Measurements from ENCODE around the gene ARNT2.

ARNT2 gene

DNA sequence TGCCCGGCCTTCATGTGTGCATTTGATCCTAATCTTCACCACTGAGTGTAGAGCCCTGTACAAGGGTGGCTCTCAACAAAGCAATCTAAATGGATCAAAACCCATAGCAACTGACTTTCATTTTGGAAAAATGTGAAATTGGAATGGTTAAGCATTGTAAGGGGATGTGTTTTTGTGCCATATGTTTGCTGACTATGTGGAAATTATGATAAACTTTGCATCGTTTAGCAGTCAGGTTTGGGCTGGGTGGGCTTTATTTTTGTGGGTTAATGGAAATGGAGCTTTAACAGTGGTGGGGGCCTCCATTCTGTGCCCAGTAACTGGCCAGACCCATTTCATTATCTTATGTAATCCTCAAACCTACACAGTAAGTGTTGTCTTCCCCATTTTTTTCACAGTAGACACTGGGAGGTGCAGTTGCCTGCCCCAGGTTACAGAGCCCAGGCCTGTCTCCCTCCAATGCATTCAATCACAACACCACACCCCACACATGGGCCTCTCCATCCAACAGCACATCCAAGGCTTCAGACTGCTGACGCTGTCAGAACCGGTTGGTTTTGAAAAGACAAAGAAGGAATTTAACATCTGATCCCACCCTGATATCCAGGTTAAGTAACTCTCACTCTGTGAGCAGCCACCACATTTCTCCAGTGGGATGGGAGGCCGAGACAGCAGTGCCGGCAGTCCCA, 154.6 kb downstream of the ARNT2 start:
- TF ChIP-seq, protein P1, sequence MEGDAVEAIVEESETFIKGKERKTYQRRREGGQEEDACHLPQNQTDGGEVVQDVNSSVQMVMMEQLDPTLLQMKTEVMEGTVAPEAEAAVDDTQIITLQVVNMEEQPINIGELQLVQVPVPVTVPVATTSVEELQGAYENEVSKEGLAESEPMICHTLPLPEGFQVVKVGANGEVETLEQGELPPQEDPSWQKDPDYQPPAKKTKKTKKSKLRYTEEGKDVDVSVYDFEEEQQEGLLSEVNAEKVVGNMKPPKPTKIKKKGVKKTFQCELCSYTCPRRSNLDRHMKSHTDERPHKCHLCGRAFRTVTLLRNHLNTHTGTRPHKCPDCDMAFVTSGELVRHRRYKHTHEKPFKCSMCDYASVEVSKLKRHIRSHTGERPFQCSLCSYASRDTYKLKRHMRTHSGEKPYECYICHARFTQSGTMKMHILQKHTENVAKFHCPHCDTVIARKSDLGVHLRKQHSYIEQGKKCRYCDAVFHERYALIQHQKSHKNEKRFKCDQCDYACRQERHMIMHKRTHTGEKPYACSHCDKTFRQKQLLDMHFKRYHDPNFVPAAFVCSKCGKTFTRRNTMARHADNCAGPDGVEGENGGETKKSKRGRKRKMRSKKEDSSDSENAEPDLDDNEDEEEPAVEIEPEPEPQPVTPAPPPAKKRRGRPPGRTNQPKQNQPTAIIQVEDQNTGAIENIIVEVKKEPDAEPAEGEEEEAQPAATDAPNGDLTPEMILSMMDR (IDR thresholded peaks at IDR 0.05; ENCODE audit: insufficient read depth, missing control alignments) = no peak
- FAIRE-seq = no peak
- no peak for DNase-seq (ENCODE audit: insufficient read length, low spot score)

DNA sequence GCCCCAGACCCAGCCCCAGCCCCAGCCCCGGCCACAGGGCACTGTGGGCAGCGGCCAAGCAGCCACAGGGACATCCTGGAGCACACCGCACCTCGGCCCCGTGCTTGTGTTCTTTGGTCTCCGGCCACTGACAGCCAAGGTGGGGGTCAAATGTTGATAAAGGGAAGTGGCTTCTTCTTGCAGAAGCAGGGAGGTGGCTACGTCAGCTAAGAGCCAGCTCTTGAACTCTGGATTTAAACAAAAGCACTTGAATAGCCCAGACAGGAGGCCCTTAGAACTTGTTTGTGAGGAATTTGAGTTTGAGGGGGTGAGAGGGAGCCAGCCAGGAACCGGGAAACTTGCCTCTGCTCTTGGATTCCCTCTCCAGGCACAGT, 155.1 kb downstream of the ARNT2 start:
- DNase-seq (ENCODE audit: insufficient read length, low spot score) (no peak), FAIRE-seq (no peak)
- TF ChIP-seq, protein P1 (IDR thresholded peaks at IDR 0.05; ENCODE audit: insufficient read depth, missing control alignments) = no peak

DNA sequence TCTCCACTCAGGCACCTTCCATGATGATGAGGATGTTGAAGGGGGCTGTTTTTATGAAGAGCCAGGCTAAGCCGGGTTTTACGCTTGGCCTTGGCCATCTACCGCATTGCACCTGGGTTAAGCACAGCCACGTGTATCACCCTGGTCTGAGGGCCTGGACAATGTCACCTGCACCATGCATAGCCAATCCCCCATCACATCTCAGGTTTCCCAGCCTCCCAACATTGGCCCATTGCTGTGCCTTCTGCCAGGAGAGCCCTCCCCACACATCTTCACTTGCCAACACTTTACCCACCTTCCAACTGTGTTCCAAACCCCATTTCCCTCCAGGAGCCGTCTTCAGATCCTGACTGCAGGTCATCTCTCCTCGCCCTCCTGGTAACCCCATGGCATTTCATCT, 155.6 kb downstream of the ARNT2 start:
- FAIRE-seq = no peak
- TF ChIP-seq, protein P1 (IDR thresholded peaks at IDR 0.05; ENCODE audit: insufficient read depth, missing control alignments) = no peak
- DNase-seq (ENCODE audit: insufficient read length, low spot score) = no peak

DNA sequence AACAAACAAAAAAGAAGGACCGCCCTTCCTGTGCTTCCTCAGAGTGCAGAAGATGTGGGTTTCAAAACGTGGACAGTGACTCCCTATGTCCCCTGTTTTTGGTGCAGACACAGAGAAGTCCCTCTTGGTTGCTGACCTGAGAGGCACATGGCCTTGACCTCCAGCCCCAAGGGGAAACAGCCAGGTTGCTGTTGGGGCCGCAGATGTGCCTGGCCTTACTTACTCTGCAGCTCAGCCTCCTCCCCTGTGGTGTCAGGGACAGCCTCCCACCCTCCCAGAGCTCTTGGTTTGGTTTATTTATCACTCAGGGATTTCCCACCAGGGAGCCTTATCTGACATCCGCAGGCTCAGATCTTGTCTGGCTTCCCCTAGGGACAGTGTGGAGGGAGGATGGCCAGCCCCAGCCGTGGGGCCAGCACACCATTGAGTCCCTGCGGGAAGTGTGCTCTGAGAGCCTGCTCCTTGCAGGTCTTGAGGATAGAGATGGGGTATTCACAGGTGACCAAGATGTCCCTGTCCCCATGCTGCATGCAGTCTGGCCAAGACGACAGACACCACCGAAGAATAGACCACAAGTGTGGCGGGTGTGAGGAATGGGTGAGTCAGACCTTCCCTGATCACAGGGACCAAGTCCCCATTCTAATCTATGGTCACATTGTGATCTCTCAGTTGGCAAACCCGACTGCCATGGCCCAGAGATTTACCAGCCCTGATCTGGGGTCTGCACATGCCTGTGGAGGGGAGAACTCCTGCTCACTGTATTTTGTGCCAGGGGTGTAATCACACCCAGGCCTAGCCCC, 156.6 kb downstream of the ARNT2 start:
- no peak for FAIRE-seq
- TF ChIP-seq, protein P1 (IDR thresholded peaks at IDR 0.05; ENCODE audit: insufficient read depth, missing control alignments) = no peak
- no peak for DNase-seq (ENCODE audit: insufficient read length, low spot score)

DNA sequence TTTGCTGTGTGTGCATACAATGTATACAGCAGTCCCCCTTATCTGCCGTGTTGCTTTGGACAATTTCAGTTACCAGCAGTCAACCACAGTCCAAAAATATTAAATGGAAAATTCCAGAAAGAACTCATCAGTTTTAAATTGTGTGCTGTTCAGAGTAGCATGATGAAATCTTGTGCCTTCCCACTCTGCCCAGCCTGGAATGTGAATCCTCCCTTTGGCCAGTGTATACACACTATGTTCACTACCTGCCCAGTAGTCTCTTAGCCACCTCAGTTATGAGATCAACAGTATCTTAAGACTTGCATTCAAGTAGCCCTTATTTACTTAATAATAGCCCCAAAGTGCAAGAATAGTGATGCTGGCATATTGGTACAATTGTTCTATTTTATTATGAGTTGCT, 157.3 kb downstream of the ARNT2 start:
- FAIRE-seq (no peak), DNase-seq (ENCODE audit: insufficient read length, low spot score) (no peak)
- TF ChIP-seq, protein P1 (IDR thresholded peaks at IDR 0.05; ENCODE audit: insufficient read depth, missing control alignments) = no peak

DNA sequence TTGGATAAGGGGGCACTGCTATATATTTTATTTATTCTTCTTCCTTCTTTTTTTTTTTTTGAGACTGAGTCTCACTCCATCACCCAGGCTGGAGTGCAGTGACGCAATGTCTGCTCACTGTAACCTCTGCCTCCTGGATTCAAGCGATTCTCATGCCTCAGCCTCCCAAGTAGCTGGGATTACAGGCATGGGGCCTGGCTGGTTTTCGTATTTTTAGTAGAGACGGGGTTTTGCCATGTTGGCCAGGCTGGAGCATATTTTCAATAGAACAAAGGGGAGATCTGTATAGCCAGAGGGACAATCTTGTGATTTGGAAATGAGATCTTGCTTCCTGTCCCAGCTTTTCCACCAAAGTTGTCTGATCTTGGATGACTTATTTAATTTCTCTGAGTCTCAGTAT, 157.9 kb downstream of the ARNT2 start:
- FAIRE-seq (no peak), DNase-seq (ENCODE audit: insufficient read length, low spot score) (no peak)
- TF ChIP-seq, protein P1 (IDR thresholded peaks at IDR 0.05; ENCODE audit: insufficient read depth, missing control alignments) = no peak

DNA sequence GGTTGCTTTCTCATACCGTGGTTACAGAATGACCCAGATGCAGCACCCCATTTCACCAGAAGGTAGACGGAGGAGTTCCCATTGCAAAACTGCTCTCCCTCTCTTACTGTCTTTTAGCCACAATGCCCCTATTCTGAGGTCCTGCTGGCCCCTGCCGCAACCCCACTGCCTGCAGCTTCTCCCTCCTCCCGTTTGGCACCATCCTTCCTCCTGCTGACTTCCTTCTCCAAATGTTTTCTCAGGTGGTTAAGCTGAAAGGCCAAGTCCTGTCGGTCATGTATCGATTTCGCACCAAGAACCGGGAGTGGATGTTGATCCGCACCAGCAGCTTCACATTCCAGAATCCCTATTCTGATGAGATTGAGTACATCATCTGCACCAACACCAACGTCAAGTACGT, 158.7 kb downstream of the ARNT2 start:
- TF ChIP-seq, protein P1 (IDR thresholded peaks at IDR 0.05; ENCODE audit: insufficient read depth, missing control alignments) = no peak
- DNase-seq (ENCODE audit: insufficient read length, low spot score) = no peak
- no peak for FAIRE-seq
